Measurements from ENCODE around the gene GPX8. TPM values are rescaled to one million over a fixed set of nuclear protein-coding genes. Genes with fewer than 3 reads are reported as not detected.

The GPX8 gene, protein sequence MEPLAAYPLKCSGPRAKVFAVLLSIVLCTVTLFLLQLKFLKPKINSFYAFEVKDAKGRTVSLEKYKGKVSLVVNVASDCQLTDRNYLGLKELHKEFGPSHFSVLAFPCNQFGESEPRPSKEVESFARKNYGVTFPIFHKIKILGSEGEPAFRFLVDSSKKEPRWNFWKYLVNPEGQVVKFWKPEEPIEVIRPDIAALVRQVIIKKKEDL
- not detected for total RNA-seq

DNA sequence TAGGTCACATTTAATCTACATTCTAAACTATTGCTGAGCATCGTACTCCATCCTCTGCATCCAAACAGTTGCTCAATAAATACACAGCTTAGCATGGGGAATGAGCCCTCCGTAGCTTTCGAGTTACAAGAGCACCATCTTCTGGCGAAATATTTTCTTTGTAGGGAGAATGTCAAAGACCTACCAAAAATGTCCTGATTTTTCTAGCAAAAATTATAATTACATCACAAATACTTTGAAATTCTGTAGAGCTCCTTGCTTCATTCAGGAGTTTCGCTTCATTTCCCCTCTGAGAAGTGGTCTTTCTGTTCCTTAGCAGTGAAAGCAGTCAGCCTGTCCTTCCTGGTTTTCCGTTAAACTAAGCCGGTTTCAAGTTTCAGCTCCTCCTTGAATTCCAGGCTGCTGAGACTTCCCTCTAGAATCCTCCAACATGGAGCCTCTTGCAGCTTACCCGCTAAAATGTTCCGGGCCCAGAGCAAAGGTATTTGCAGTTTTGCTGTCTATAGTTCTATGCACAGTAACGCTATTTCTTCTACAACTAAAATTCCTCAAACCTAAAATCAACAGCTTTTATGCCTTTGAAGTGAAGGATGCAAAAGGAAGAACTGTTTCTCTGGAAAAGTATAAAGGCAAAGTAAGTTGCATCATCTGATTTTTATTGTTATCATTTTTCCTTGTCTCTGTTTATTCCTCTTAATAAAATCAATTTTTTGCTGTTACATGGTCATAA lies at the start of gene GPX8:
TSS of gene GPX8 (plus strand) at position 409 of the 730 bp plus-strand sequence. CDS start at position 431, 22 bp downstream.
- no peaks in the 10 kb centered on the region for H3K36me3 Mint-ChIP-seq (ENCODE audit: low read depth)
- no peaks in the 10 kb centered on the region for H3K9me3 Mint-ChIP-seq
- POLR2A ChIA-PET: interaction anchor here (0.5 to 0.7 kb wide), 3 partner anchors 12 to 256 kb away, joined by 3 read pairs; no protein-coding TSS in a partner anchor
- CTCF ChIA-PET: interaction anchor here (0.8 to 2.7 kb wide), 17 partner anchors 14 to 643 kb away, joined by 3 to 23 read pairs (median 4); no protein-coding TSS in a partner anchor
- H3K27me3 Mint-ChIP-seq: peaks cover 69% of the 10 kb centered on the region
- H3K4me3 Mint-ChIP-seq: no peak within 1 kb of the TSS
- DNase-seq: peak; percentile 58
- peaks cover 8% of the 10 kb centered on the region for H3K4me1 Mint-ChIP-seq
- H3K27ac Mint-ChIP-seq: no peak within 1 kb of the TSS

DNA sequence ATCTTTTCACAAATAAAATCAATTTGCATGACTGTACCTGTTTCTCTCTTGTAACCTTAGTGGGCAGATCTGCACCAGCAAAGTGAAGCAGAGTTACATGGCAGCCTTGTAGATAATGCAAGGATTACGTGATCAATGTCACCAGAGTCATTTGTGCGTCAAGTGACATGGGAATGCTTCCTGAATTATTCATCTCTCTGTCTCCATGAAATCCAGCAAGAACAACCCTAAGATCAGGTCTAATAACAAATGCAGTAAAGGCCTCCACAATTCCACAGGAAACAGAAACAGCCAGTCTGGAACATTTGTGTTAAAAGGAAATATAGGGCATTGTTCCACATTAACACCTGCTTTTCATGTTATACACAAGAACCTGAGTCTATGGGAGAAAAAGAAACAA lies 49.8 kb upstream of the GPX8 start:
- ChIA-PET POLR2A (no interaction called here), CTCF (no interaction called here)
- no peak for DNase-seq
- Mint-ChIP-seq H3K27me3 (peaks cover 12% of the 10 kb centered on the region), H3K27ac (no peak overlapping the region), H3K4me1 (peaks cover 37% of the 10 kb centered on the region), H3K4me3 (no peak overlapping the region), H3K9me3 (peaks cover 6% of the 10 kb centered on the region), H3K36me3 (ENCODE audit: low read depth) (peaks cover 52% of the 10 kb centered on the region)

DNA sequence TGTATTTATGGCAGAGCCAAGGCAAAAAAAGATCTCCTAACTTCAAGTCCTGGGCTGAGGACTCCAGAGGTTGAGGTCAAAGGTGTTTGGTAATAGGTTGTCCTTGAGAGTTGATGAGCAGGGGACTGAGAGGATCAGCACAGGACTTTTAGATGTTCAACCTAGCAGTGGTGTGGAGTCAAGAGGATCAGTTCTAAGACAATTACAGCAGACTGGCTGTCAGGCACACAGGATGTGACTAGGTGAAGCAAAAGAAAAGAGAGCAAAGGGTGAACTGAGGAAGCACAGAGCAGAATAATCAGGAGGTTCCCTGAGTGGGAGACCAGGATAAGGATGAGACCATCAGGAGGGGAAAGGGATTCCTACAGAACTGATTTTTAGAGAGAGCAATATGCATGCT lies 46.6 kb upstream of the GPX8 start:
- Mint-ChIP-seq H3K4me3 (no peak overlapping the region), H3K27me3 (peaks cover 8% of the 10 kb centered on the region), H3K9me3 (peaks cover 7% of the 10 kb centered on the region), H3K27ac (peak overlapping the region; percentile 0), H3K36me3 (ENCODE audit: low read depth) (peaks cover 28% of the 10 kb centered on the region), H3K4me1 (peaks cover 20% of the 10 kb centered on the region)
- ChIA-PET CTCF (no interaction called here), POLR2A (no interaction called here)
- DNase-seq: no peak

DNA sequence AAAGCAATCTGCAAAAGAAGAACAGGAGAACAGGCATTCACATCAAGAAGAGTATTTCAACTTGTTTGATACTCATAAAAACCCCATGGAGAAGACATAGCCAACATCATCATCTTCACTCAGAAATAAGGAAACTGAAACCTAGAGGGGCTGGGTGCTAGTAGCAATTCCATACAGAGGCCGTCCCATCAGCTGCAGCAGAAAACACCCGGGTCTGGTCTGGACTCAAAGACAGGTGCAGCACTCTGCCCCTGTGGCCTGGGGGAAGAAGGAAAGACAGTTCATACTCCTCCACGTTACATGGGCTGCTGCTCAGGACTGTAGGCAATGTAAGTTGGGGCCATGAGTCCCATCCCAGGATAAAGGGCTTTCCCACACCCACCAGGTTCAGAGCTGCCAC lies 45.9 kb upstream of the GPX8 start:
- no peak for DNase-seq
- no peak overlapping the region for H3K27ac Mint-ChIP-seq
- peaks cover 21% of the 10 kb centered on the region for H3K36me3 Mint-ChIP-seq (ENCODE audit: low read depth)
- CTCF ChIA-PET: interaction anchor here (0.8 kb wide), 1 partner anchor 40 kb away, joined by 3 read pairs; no protein-coding TSS in a partner anchor
- peaks cover 8% of the 10 kb centered on the region for H3K27me3 Mint-ChIP-seq
- no peak overlapping the region for H3K4me3 Mint-ChIP-seq
- peaks cover 19% of the 10 kb centered on the region for H3K4me1 Mint-ChIP-seq
- H3K9me3 Mint-ChIP-seq: peaks cover 7% of the 10 kb centered on the region
- POLR2A ChIA-PET: no interaction called here

DNA sequence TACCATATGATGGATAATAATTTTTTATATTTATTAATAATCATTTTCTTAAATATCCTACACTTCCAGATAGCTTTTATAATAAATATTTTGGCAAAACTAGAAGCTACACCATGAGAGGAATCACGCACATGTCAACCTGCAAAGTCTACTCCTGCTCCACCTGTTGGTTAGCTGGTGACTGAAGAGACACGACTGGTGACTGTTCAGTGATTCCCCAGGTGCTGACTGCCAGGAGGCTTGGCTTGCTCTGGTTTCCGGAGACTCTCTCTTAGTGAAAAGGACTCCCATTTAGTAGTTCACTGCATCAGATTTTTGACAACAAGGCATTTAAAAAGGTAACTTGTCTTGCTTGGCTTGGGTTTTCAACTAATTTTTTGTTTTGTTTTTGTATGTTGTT lies 36.6 kb upstream of the GPX8 start:
- H3K27ac Mint-ChIP-seq: no peak overlapping the region
- DNase-seq: no peak
- peaks cover 6% of the 10 kb centered on the region for H3K9me3 Mint-ChIP-seq
- H3K36me3 Mint-ChIP-seq (ENCODE audit: low read depth): peaks cover 5% of the 10 kb centered on the region
- peaks cover 8% of the 10 kb centered on the region for H3K27me3 Mint-ChIP-seq
- H3K4me1 Mint-ChIP-seq: no peaks in the 10 kb centered on the region
- H3K4me3 Mint-ChIP-seq: no peak overlapping the region
- ChIA-PET CTCF (interaction anchor here (1.1 kb wide), 1 partner anchor 15 kb away, joined by 3 read pairs; no protein-coding TSS in a partner anchor), POLR2A (no interaction called here)

DNA sequence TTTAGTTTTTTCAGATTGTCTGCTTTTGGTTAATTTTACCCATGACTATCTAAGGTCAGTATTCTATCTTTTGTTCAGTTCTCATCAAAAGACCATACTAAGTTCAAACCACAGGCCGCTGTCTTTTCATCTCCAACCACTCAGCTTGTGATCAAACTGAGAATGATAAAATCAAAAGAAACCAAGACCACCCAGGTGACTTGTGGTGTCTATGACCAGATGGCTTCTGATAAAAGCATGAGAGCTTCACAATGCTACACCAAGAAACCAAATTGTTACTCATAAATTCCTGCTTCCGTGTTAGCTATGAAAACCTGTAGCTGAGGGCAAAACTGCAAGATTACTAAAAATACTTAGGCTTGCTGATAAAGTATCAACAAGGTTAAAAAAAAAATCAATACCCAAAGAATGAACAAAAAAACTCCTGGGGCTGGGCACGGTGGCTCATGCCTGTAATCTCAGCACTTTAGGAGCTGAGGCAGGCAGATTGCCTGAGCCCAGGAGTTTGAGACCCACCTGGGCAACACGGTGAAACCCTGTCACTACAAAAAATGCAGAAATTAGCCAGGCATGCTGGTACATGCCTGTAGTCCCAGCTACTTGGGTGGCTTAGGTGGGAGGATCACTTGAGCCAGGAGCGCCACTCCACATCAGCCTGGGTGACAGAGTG lies 25.8 kb upstream of the GPX8 start:
- DNase-seq: peak; percentile 27
- Mint-ChIP-seq H3K9me3 (peaks cover 28% of the 10 kb centered on the region), H3K27me3 (peaks cover 22% of the 10 kb centered on the region), H3K4me3 (no peak overlapping the region), H3K4me1 (peaks cover 17% of the 10 kb centered on the region), H3K36me3 (ENCODE audit: low read depth) (peaks cover 21% of the 10 kb centered on the region), H3K27ac (peak overlapping the region; percentile 31)
- ChIA-PET CTCF (interaction anchor here (0.7 kb wide), 1 partner anchor 825 kb away, joined by 3 read pairs; no protein-coding TSS in a partner anchor), POLR2A (interaction anchor here (0.6 kb wide), 1 partner anchor 9 kb away, joined by 4 read pairs; no protein-coding TSS in a partner anchor)

DNA sequence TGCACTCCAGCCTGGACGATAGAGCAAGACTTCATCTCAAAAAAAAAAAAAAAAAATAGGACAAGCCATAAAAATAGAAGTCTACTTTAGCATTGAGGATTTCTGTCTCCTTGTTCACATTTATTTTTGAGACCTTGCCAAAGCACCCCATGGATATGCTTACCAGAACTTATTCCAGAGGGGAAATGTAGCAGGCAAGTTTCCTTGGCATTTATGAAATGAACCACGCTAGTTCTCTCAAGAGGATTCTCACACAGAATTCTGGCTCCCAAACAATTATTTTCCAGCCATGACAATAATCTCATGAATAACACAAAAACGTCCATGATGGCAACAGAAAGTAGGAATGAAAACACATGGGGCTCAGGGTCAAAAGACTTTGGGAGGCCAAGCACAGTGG lies 23.4 kb upstream of the GPX8 start:
- ChIA-PET POLR2A (no interaction called here), CTCF (interaction anchor here (1.3 to 1.6 kb wide), 3 partner anchors 9 to 152 kb away, joined by 3 to 5 read pairs (median 3); no protein-coding TSS in a partner anchor)
- Mint-ChIP-seq H3K9me3 (peaks cover 15% of the 10 kb centered on the region), H3K36me3 (ENCODE audit: low read depth) (peaks cover 7% of the 10 kb centered on the region), H3K27me3 (peaks cover 16% of the 10 kb centered on the region), H3K4me3 (no peak overlapping the region), H3K27ac (no peak overlapping the region), H3K4me1 (peaks cover 26% of the 10 kb centered on the region)
- DNase-seq: no peak

DNA sequence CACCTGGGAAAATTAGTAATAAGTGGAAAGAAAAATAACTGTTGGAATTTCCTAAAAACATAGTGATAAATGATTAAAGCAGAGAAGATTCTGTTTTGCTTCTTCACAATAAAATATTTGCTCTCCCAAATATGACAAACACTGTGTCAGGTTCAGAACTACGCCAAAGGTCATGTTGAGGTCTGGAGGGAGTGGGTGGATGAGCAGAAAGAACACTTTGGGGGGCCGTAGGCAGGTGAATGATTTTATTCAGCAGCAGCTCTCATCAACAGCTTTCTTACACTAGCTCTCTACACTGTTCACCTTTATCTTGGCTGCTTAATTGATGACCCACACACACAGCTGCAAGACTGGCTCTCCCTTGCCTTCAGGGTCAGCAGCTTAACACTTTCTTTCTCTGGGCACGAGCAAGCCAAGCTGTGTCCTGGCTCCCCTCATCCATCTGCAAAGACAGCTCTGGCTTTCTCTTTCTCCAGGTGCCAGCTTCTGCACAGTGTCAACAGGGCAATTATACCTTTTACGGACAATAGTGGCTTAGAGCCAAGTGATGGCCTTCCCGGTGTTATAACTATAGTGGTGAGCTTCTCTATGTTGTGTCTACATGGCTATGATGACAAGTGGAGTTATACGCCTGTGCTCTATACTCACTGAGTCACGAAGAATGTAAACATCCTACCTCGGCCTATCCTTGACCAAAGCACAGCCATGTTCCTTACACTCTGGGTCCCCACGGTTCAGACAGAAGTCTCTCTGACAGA lies 18.9 kb upstream of the GPX8 start:
- H3K4me1 Mint-ChIP-seq: peaks cover 41% of the 10 kb centered on the region
- CTCF ChIA-PET: interaction anchor here (0.9 to 1.7 kb wide), 6 partner anchors 10 to 236 kb away, joined by 3 to 7 read pairs (median 4); no protein-coding TSS in a partner anchor
- H3K27ac Mint-ChIP-seq: no peak overlapping the region
- H3K9me3 Mint-ChIP-seq: peaks cover 3% of the 10 kb centered on the region
- peaks cover 11% of the 10 kb centered on the region for H3K36me3 Mint-ChIP-seq (ENCODE audit: low read depth)
- H3K27me3 Mint-ChIP-seq: peaks cover 30% of the 10 kb centered on the region
- DNase-seq: no peak
- POLR2A ChIA-PET: no interaction called here
- no peak overlapping the region for H3K4me3 Mint-ChIP-seq

DNA sequence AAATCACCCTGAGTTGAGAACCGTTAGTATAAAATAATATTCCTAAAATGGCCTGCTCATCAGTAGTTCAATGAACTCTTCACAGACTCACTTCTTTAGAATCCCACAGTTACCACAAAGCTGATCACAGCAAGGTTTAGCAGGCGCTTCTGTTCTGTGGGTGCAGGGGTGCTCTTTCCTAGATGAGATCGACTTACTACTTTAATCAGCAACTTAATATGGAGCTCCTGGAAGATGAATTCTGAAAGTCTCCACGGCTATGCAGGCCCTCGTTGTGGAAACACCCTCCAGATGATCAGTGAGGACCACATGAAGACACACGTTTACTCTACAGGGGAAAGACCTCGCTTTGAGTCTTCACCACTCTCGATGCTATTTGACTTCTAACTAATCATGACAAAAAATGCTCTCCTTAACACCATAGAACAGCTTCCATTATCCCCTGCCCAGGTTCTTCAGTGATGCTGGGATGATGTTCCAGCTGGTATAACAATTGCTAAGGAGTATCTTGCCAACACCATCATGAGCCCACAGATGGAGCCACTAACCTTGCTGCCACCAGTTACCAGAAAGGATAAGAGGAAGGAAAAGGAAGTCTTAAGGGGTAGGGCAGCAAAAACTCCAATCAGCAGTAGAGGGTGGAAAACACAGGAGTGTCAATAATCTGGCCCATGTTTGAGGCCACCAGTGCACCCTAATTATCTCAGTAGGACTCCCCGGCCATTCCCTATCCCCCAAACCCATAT lies 17.9 kb upstream of the GPX8 start:
- peak; percentile 21 for DNase-seq
- no peak overlapping the region for H3K4me3 Mint-ChIP-seq
- peaks cover 16% of the 10 kb centered on the region for H3K36me3 Mint-ChIP-seq (ENCODE audit: low read depth)
- POLR2A ChIA-PET: interaction anchor here (0.6 kb wide), 1 partner anchor 163 kb away, joined by 5 read pairs; no protein-coding TSS in a partner anchor
- H3K4me1 Mint-ChIP-seq: peaks cover 47% of the 10 kb centered on the region
- CTCF ChIA-PET: interaction anchor here (0.7 to 1.7 kb wide), 7 partner anchors 11 to 237 kb away, joined by 3 to 7 read pairs (median 3); no protein-coding TSS in a partner anchor
- peak overlapping the region; percentile 63 for H3K27ac Mint-ChIP-seq
- peaks cover 30% of the 10 kb centered on the region for H3K27me3 Mint-ChIP-seq
- H3K9me3 Mint-ChIP-seq: peaks cover 4% of the 10 kb centered on the region

DNA sequence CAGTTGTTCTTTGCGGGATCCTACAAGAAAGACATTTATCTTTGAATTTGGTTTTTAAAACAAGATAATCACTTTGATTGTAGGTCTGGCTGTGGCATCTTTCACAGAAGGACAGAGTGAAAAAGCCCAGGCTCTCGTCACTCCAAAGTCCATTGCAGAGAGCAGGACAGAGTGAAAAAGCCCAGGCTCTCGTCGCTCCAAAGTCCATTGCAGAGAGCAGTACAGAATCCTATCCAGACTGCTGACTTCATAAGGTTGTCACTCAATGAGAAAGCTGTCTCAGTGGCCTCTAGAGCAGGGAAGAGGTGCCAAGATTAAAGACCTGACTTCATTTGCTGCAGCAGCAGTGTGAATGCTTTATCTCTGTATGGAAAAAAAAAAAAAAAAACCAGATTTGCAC lies 16.3 kb upstream of the GPX8 start:
- Mint-ChIP-seq H3K36me3 (ENCODE audit: low read depth) (peaks cover 16% of the 10 kb centered on the region), H3K4me3 (no peak overlapping the region), H3K27ac (no peak overlapping the region), H3K9me3 (peaks cover 4% of the 10 kb centered on the region), H3K4me1 (peaks cover 47% of the 10 kb centered on the region), H3K27me3 (peaks cover 37% of the 10 kb centered on the region)
- no peak for DNase-seq
- POLR2A ChIA-PET: interaction anchor here (0.7 to 0.8 kb wide), 2 partner anchors 9 to 196 kb away, joined by 4 read pairs; no protein-coding TSS in a partner anchor
- CTCF ChIA-PET: interaction anchor here (0.6 to 1.0 kb wide), 2 partner anchors 106 to 237 kb away, joined by 3 read pairs; no protein-coding TSS in a partner anchor

DNA sequence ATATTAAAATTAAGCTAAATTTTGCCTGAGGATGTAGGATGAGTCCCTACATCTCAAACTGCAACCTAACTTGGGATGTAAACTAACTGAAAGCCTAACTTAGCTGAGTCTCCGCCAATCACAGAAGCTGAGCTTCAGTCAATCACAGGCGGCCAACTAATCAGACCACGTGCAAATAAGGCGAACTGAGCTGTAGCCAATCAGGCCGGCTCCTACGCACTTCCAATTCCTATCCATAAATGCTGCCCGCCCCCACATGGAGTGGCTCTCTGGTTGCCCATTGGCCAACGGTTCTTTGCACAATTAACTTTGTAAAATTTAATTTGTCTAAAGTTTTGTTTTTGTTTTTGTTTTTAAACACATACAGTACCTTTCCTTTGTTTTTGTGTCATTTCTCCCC lies 13.9 kb upstream of the GPX8 start:
- H3K4me1 Mint-ChIP-seq: peaks cover 42% of the 10 kb centered on the region
- no peak for DNase-seq
- H3K4me3 Mint-ChIP-seq: peak overlapping the region; percentile 4
- H3K9me3 Mint-ChIP-seq: peaks cover 4% of the 10 kb centered on the region
- peaks cover 45% of the 10 kb centered on the region for H3K27me3 Mint-ChIP-seq
- ChIA-PET CTCF (interaction anchor here (0.6 to 1.8 kb wide), 18 partner anchors 13 to 629 kb away, joined by 3 to 10 read pairs (median 4); partner anchors contain the start of genes GPX8, GZMA and SNX18), POLR2A (no interaction called here)
- H3K27ac Mint-ChIP-seq: peak overlapping the region; percentile 43
- peaks cover 16% of the 10 kb centered on the region for H3K36me3 Mint-ChIP-seq (ENCODE audit: low read depth)

Data from activated CD4-positive, alpha-beta T cell treated with anti-CD3 and anti-CD28 coated beads, Interleukin-2, amount 10 ng/mL, durations not matched to agents 7 days and 5 days (primary cell).